Middle frontal gyrus (tissue), 1 donor: ENCODE measurements around the gene EXOC3L4.
"Not testable (repeated sequence)": the region's sequence is repeated elsewhere in the genome, so short reads cannot be mapped to it uniquely, and the experiment has no call there.

Experiments
- DNase-seq: peaks from one replicate; pipeline ENCODE4 v3.0.0-alpha.2; 2015; ENCODE audit warnings: low spot score; ENCODE audit errors: extremely low spot score

Gene EXOC3L4

GRCh38 chr14:103094406-103095209 is at the start of gene EXOC3L4:
TSS of gene EXOC3L4 (plus strand) at chr14:103094725. CDS start at chr14:103100220, 5,495 bp downstream.
- no peak for DNase-seq

GRCh38 chr14:103045371-103045869 is 49.1 kb upstream of the EXOC3L4 start:
- DNase-seq, result no peak

- not testable (repeated sequence) for DNase-seq
Measured at GRCh38 chr14:103047453-103047852, 47.1 kb upstream of the EXOC3L4 start.

- DNase-seq, result no peak
Measured at GRCh38 chr14:103050935-103051334, 43.6 kb upstream of the EXOC3L4 start.

- no peak for DNase-seq
Measured at GRCh38 chr14:103052407-103052806, 42.1 kb upstream of the EXOC3L4 start.

GRCh38 chr14:103055695-103056094 is 38.8 kb upstream of the EXOC3L4 start:
- no peak for DNase-seq

GRCh38 chr14:103056322-103057027 is 38.0 kb upstream of the EXOC3L4 start:
- DNase-seq, result no peak

GRCh38 chr14:103057028-103057371 is 37.5 kb upstream of the EXOC3L4 start:
- no peak for DNase-seq

- DNase-seq, result peak; percentile 89
Measured at GRCh38 chr14:103057372-103058163, 37.0 kb upstream of the EXOC3L4 start, which contains the start of gene CDC42BPB. TSS of gene CDC42BPB (minus strand) at chr14:103057549. CDS start at chr14:103057173, 376 bp downstream.

GRCh38 chr14:103058164-103059055 is 36.1 kb upstream of the EXOC3L4 start:
- DNase-seq, result no peak

GRCh38 chr14:103059556-103059955 is 35.0 kb upstream of the EXOC3L4 start:
- no peak for DNase-seq

GRCh38 chr14:103061482-103061976 is 33.0 kb upstream of the EXOC3L4 start:
- no peak for DNase-seq

GRCh38 chr14:103064436-103064835 is 30.1 kb upstream of the EXOC3L4 start:
- DNase-seq, result no peak

GRCh38 chr14:103064978-103065377 is 29.5 kb upstream of the EXOC3L4 start:
- DNase-seq, result no peak

GRCh38 chr14:103065861-103066260 is 28.7 kb upstream of the EXOC3L4 start:
- no peak for DNase-seq

GRCh38 chr14:103066399-103066798 is 28.1 kb upstream of the EXOC3L4 start:
- DNase-seq, result no peak

- DNase-seq, result no peak
Measured at GRCh38 chr14:103067231-103067954, 27.1 kb upstream of the EXOC3L4 start.

- no peak for DNase-seq
Measured at GRCh38 chr14:103068351-103069073, 26.0 kb upstream of the EXOC3L4 start.

GRCh38 chr14:103070263-103070885 is 24.2 kb upstream of the EXOC3L4 start:
- DNase-seq, result no peak
